Hepatocyte (in vitro differentiated cells): ENCODE data around the gene SRPK2. TPM values are rescaled to one million over a fixed set of nuclear protein-coding genes. Genes with fewer than 3 reads are reported as not detected.
"Not testable (repeated sequence)": the region's sequence is repeated elsewhere in the genome, so short reads cannot be mapped to it uniquely, and the experiment has no call there.

Experiments used
- DNase-seq: peaks from one replicate; pipeline ENCODE4 v3.0.0-alpha.2; 2016; ENCODE audit warnings: low spot score
- H2AFZ ChIP-seq: fragments of 200-600 bp; sonication (generic); 2 replicates; pipeline ENCODE4 v1.6.0; 2016; ENCODE audit warnings: antibody characterized with exemption, mild to moderate bottlenecking
- H3K27ac ChIP-seq: fragments of 200-600 bp; sonication (generic); 2 replicates; pipeline ENCODE4 v1.5.1; 2016; ENCODE audit warnings: mild to moderate bottlenecking
- H3K27me3 ChIP-seq: fragments of 200-600 bp; sonication (generic); 2 replicates; pipeline ENCODE4 v1.6.1; 2016
- H3K36me3 ChIP-seq: fragments of 200-600 bp; sonication (generic); replicated peaks from 2 replicates; pipeline ENCODE4 v1.5.1; 2016; ENCODE audit warnings: low read depth; ENCODE audit not compliant: insufficient read depth
- H3K4me1 ChIP-seq: fragments of 200-600 bp; sonication (generic); 2 replicates; pipeline ENCODE4 v1.5.1; 2016; ENCODE audit warnings: mild to moderate bottlenecking, moderate library complexity; ENCODE audit not compliant: insufficient read depth
- H3K4me2 ChIP-seq: fragments of 200-600 bp; sonication (generic); 2 replicates; pipeline ENCODE4 v1.6.0; 2016
- H3K4me3 ChIP-seq: fragments of 200-600 bp; sonication (generic); 2 replicates; pipeline ENCODE4 v1.5.1; 2016; ENCODE audit warnings: mild to moderate bottlenecking
- H3K79me2 ChIP-seq: fragments of 200-600 bp; sonication (generic); 2 replicates; pipeline ENCODE4 v1.6.0; 2017; ENCODE audit warnings: mild to moderate bottlenecking
- H3K9me2 ChIP-seq: fragments of 200-600 bp; sonication (generic); replicated peaks from 2 replicates; pipeline ENCODE4 v1.6.0; 2017; ENCODE audit warnings: mild to moderate bottlenecking; ENCODE audit not compliant: insufficient read depth
- H3K9me3 ChIP-seq: fragments of 200-600 bp; sonication (generic); 2 replicates; pipeline ENCODE4 v1.5.1; 2016; ENCODE audit warnings: low read depth, mild to moderate bottlenecking
- H4K20me1 ChIP-seq: fragments of 200-600 bp; sonication (generic); 2 replicates; pipeline ENCODE4 v1.6.0; 2016; ENCODE audit warnings: mild to moderate bottlenecking; ENCODE audit not compliant: insufficient read depth, poor library complexity, severe bottlenecking
- EZH2 ChIP-seq: fragments of 200-600 bp; sonication (generic); IDR thresholded peaks from 2 replicates; pipeline ENCODE4 v1.6.1; 2016; ENCODE audit warnings: antibody characterized with exemption, mild to moderate bottlenecking, borderline replicate concordance
- EZH2phosphoT487 ChIP-seq: fragments of 200-600 bp; sonication (generic); IDR thresholded peaks from one replicate; pipeline ENCODE4 v1.6.1; 2018; ENCODE audit warnings: antibody characterized with exemption, mild to moderate bottlenecking, low read depth, moderate library complexity; ENCODE audit not compliant: unreplicated experiment, severe bottlenecking
- WGBS: methylation state at CpG from one replicate; pipeline ENCODE4 v1.1.6; 2016; ENCODE audit warnings: low lambda C conversion rate; ENCODE audit errors: missing lambda C conversion rate; 5-methylcytosine and 5-hydroxymethylcytosine counted together
- polyA plus RNA-seq: library from polyadenylated mRNA; unstranded; fragments of >200 nt; fragmentation: Nextera tagmentation; extraction: Ambion mirVana; gene quantifications from 2 replicates; pipeline ENCODE4 v1.2.1, GENCODE V29; 2016
- total RNA-seq: library from RNA; depleted of rRNA; stranded (reverse); fragments of >200 nt; gene quantifications from 2 replicates; pipeline ENCODE4 v1.2.3, GENCODE V29; 2014
- TF ChIP-seq, protein P1 (sequence below): fragments of 200-600 bp; sonication (generic); IDR thresholded peaks from 2 replicates; pipeline ENCODE4 v1.5.1; 2016; ENCODE audit warnings: antibody characterized with exemption, mild to moderate bottlenecking; ENCODE audit not compliant: poor library complexity

The SRPK2 gene
- total and polyA plus RNA-seq, 2 experiments from 2014 or later = 41.4 to 46.1 TPM

DNA sequence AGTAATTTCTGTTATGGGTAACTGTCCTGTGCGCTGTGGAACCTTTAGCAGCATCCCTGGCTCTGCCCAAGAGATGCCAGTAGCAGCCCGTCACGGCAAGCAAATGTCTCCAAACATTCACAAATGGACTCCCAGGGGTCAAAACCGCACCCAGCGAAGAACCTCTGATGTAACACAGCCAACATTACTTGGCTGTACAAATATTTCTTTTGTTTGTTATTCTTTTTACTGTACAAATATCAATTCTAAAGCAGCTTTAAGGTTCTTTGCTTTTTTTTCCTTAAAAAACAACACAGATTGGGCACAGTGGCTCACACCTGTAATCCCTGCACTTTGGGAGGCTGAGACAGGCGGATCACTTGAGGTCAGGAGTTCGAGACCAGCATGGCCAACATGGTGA is 192.2 kb downstream of the SRPK2 start:
- H4K20me1 ChIP-seq = peaks cover 5% of the 10 kb centered on the region
- 79% methylated on average over 7 of the region's 7 CpGs for WGBS

DNA sequence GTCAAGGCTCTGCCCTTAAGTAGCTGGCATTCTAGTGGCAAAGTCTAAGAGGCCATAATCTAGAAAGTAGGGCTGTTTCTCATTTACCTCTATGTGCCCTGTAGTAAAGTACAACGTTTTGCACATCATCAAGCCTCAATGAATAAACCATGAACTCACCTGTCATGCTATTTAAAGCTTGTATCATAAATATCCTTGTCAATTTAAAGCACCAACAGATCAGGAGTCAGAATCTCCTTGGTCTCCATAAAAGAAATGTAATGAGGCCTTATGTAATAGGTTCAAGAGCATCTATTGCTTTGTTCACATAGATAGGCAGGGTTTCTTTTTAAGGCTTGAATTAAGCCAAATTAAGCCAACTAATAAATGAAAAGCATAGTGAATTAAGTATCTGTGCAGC is 192.8 kb downstream of the SRPK2 start:
- TF ChIP-seq, protein P1, sequence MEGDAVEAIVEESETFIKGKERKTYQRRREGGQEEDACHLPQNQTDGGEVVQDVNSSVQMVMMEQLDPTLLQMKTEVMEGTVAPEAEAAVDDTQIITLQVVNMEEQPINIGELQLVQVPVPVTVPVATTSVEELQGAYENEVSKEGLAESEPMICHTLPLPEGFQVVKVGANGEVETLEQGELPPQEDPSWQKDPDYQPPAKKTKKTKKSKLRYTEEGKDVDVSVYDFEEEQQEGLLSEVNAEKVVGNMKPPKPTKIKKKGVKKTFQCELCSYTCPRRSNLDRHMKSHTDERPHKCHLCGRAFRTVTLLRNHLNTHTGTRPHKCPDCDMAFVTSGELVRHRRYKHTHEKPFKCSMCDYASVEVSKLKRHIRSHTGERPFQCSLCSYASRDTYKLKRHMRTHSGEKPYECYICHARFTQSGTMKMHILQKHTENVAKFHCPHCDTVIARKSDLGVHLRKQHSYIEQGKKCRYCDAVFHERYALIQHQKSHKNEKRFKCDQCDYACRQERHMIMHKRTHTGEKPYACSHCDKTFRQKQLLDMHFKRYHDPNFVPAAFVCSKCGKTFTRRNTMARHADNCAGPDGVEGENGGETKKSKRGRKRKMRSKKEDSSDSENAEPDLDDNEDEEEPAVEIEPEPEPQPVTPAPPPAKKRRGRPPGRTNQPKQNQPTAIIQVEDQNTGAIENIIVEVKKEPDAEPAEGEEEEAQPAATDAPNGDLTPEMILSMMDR = no peak
- TF ChIP-seq EZH2 = no peak
- no peak for TF ChIP-seq EZH2phosphoT487
- no peak overlapping the region for H3K4me2 ChIP-seq
- H3K9me3 ChIP-seq = no peaks in the 10 kb centered on the region
- H4K20me1 ChIP-seq = peaks cover 5% of the 10 kb centered on the region
- DNase-seq = no peak
- no peak overlapping the region for H3K27ac ChIP-seq
- H3K36me3 ChIP-seq = no peaks in the 10 kb centered on the region
- no peak overlapping the region for H2AFZ ChIP-seq
- no peaks in the 10 kb centered on the region for H3K9me2 ChIP-seq
- 68% methylated on average over 1 of the region's 1 CpG for WGBS
- H3K4me1 ChIP-seq = peaks cover 6% of the 10 kb centered on the region
- H3K79me2 ChIP-seq = peaks cover 32% of the 10 kb centered on the region
- no peaks in the 10 kb centered on the region for H3K27me3 ChIP-seq
- no peak overlapping the region for H3K4me3 ChIP-seq

More for the DNA sequence above, 192.2 kb downstream of the SRPK2 start:
- no peaks in the 10 kb centered on the region for H3K36me3 ChIP-seq
- no peak overlapping the region for H2AFZ ChIP-seq
- no peak for DNase-seq
- no peaks in the 10 kb centered on the region for H3K9me3 ChIP-seq
- H3K9me2 ChIP-seq = no peaks in the 10 kb centered on the region
- H3K27me3 ChIP-seq = no peaks in the 10 kb centered on the region
- no peak overlapping the region for H3K4me2 ChIP-seq
- H3K79me2 ChIP-seq = peaks cover 32% of the 10 kb centered on the region
- TF ChIP-seq, protein P1 = no peak
- no peak for TF ChIP-seq EZH2phosphoT487
- no peak for TF ChIP-seq EZH2
- H3K27ac ChIP-seq = no peak overlapping the region
- H3K4me1 ChIP-seq = peaks cover 6% of the 10 kb centered on the region
- H3K4me3 ChIP-seq = no peak overlapping the region

DNA sequence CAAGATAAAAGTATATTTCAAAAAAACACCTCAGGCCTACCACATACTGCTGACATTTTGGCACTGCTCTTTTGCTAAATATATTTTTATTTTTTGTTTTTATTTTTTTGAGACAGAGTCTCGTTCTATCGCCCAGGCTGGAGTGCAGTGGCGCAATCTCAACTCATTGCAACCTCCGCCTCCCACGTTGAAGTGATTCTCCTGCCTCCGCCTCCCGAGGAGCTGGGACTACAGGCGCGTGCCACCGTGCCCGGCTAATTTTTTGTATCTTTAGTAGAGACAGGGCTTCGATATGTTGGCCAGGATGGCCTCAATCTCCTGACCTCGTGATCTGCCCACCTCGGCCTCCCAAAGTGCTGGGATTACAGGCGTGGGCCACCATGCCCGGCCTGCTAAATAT is 193.8 kb downstream of the SRPK2 start:
- not testable (repeated sequence) for H4K20me1 ChIP-seq, H3K4me1 ChIP-seq, H2AFZ ChIP-seq, DNase-seq, H3K4me2 ChIP-seq, H3K9me3 ChIP-seq, H3K27me3 ChIP-seq, H3K36me3 ChIP-seq, H3K27ac ChIP-seq, H3K9me2 ChIP-seq, H3K4me3 ChIP-seq
- 99% methylated on average over 16 of the region's 16 CpGs for WGBS
- peaks cover 29% of the 10 kb centered on the region for H3K79me2 ChIP-seq

DNA sequence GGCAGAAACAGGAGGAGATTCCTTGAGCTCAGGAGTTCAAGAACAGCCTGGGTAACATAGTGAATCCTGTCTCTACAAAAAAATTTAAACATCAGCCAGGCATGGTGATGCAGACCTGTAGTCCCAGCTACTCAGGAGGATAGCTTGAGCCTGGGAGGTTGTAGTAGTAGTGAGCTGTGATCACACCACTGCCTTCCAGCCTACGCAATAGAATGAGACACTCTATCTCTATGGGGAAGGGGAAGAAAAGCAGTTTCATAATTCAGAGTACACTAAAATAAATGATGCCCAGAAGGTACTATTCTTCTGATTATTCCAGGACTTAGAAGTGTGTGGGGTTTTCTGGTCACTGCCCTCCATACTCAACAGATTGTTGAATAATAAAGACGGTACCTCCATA is 197.4 kb downstream of the SRPK2 start:
- Histone ChIP-seq H3K36me3 (no peaks in the 10 kb centered on the region), H3K4me1 (no peaks in the 10 kb centered on the region), H3K9me3 (no peaks in the 10 kb centered on the region), H2AFZ (no peak overlapping the region), H3K79me2 (peaks cover 22% of the 10 kb centered on the region), H3K9me2 (no peaks in the 10 kb centered on the region), H3K4me2 (no peak overlapping the region), H3K27me3 (no peaks in the 10 kb centered on the region), H4K20me1 (no peaks in the 10 kb centered on the region), H3K4me3 (no peak overlapping the region), H3K27ac (no peak overlapping the region)
- 97% methylated on average over 2 of the region's 2 CpGs for WGBS
- DNase-seq = no peak
- TF ChIP-seq, protein P1 = no peak
- TF ChIP-seq EZH2 = no peak
- no peak for TF ChIP-seq EZH2phosphoT487
